Cortex of kidney (tissue), 1 donor: ENCODE data around the gene PRELID2.

Experiments
- DNase-seq: peaks from one replicate; lab custom pipeline; 2025; lab: John Stamatoyannopoulos, UW

The PRELID2 gene

DNA sequence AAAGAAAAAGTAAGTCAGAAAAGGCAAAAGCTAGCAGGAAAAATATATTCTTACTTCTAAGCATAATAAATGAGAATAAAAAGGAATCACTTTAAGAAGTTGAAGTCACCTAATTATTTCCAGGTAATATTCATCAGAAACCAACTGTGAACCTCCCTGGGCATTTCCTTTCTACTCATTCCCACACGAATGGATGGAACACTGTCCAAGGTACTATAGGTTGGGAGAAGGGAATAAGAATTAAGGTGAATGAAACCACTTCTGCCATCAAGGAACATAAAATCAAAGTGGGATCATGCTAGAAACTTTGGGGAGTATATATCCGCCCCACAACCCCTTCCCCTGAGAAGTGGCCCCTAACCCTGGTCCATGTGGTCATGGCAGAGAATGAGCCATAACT, 41.6 kb downstream of the PRELID2 start:
- no peak for DNase-seq

- DNase-seq = no peak
These were observed 42.3 kb downstream of the PRELID2 start for GRCh38 chr5:145792840-145793239.

- no peak for DNase-seq
These were observed 43.3 kb downstream of the PRELID2 start for GRCh38 chr5:145791866-145792265.

- no peak for DNase-seq
These were observed 47.1 kb downstream of the PRELID2 start for GRCh38 chr5:145787996-145788395.

DNA sequence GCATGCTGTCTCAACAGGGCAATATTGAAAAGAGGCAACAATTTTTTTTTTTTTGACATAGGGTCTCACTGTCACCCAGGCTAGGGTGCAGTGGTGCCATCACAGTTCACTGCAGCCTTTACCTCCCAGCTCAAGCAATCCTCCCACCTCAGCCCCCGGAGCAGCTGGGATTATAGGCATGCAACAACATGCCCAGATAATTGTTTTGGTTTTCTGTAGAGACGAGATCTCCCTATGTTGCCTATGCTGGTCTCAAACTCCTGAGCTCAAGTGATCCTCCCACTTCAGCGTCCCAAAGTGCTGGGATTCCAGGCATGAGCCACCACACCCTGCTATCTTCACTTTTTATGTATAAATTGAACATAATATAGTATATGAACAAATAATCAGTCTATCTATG, 47.6 kb downstream of the PRELID2 start:
- DNase-seq = no peak

GRCh38 chr5:145787001-145787400, 48.1 kb downstream of the PRELID2 start:
- DNase-seq = no peak

GRCh38 chr5:145780982-145781381, 54.2 kb downstream of the PRELID2 start:
- no peak for DNase-seq

GRCh38 chr5:145778144-145778900, 56.8 kb downstream of the PRELID2 start:
- DNase-seq = no peak

DNA sequence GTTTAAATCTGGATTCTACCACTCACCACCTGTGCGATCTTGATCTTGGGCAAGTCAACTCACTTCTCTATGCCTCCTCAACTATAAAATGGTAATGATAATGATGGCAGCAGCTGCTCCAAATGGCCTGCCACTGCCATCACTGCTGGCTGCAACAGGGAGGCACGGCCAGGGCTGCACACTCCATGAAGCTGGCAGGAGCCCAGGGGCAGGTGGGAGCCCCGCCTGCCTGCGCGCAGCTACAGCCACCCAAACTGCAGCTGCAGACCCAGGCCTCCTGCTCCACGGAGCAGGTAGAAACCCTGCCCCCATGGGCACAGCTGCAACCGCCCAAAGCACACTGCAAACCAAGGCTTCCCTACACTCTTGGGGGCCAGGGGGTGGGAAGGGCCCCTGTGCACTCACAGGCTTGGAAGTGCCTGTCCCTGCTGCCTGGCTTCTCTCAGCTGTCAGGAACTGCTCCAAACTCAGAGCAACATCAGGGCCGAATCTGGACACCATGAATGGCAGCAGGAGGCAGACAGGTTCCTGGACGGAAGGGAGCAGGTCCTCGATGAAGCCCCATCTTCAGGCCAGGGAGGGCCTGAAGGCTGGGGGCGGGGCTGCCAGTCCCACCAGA, 57.6 kb downstream of the PRELID2 start:
- no peak for DNase-seq

GRCh38 chr5:145776886-145777285, 58.3 kb downstream of the PRELID2 start:
- DNase-seq = no peak

- DNase-seq = no peak
These were observed 59.2 kb downstream of the PRELID2 start for GRCh38 chr5:145775893-145776444.

DNA sequence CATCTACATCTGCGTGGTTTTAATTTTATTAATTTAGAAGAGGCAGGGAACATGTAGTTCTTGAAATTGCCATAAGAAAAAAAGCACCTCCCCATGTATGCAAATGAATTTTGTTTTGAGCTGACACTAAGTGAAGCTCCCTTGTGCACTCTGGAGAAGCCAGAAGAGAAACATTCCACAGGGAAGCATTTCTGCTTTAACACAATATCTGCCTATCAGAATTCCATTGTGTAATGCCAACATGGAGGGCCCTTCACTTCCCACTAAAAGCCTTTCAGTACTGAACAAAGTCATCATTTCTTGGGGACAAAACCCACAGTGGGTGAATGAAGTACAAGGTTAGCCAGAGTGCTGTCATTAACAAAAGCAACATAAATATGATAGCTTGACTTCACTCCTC, 59.7 kb downstream of the PRELID2 start:
- DNase-seq = no peak

DNA sequence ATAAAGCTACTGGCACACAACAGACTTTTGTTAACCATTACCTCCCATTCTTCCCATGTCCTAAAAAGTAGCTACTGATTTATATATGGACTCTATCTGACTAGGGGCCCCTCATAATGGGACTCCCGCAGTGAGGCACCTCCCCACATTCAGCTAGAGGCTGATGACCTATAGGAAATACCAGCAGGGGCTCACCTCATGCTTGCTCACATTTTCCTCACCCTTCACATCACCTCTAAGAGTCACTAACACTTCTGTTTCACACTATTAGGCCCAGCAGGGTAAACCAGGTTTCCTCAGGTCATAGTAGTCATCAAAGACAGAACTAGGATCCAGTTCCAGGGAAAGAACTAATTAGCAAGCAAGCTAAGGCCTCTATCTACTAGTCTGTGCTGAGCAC, 60.7 kb downstream of the PRELID2 start:
- no peak for DNase-seq

- no peak for DNase-seq
These were observed 62.7 kb downstream of the PRELID2 start for GRCh38 chr5:145772466-145772865.

DNA sequence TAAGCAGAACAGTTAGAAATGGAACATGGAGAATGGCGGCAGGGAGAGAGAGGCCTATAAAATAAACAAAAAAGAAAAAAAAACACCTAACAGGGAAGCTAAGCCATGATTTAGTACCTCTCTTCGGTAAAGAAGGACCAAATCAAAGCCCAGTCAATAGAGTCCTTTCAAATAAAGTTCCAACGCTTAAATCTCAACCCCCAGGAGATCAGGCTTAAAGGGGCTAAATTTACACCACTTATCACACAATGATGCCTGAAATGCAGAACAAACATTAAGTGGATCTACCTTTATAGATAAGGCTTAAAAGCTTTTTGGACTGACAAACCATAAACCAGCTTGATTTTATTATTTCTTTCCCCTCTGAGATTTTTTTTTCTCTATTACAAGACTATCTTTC, 66.3 kb downstream of the PRELID2 start:
- no peak for DNase-seq

DNA sequence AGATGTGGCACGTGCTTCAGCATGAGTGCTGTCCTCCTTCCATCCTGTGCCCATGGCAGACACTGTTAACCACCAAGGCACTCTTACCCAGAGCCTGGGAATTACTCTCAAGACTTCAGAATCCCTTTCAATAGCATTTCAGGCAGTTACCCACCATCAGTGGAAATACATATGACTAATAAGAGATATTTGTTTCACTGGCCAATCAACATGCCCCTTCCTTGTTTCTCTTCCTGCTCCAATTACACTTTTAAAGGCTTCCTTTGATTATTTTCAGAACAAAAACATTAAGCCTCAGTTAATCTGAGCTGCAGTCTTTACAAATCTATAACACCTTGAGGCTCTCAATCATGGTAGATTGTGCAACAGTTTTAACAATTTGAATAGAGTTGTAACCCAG, 70.8 kb downstream of the PRELID2 start:
- no peak for DNase-seq

DNA sequence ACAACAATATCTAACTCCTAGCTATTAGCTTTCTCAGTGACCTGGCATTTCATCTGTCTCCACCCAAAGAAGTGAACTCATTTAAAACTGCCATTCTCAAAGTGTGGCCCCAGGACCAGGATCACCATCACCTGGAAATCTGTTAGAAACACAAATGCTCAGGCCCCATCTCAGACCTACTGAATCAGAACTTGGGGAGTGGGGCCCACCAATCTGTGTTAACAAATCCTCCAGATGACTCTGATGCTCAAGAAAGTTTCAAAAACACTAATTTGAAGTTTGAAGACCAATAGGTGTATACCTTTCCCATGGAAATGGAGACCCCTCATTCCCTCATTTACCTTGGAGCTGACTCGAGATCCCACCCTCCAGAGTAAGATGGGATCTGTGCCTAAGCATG, 72.3 kb downstream of the PRELID2 start:
- no peak for DNase-seq

- DNase-seq = no peak
These were observed 73.9 kb downstream of the PRELID2 start for GRCh38 chr5:145761254-145761653.

GRCh38 chr5:145760660-145761059, 74.5 kb downstream of the PRELID2 start:
- DNase-seq = no peak

DNA sequence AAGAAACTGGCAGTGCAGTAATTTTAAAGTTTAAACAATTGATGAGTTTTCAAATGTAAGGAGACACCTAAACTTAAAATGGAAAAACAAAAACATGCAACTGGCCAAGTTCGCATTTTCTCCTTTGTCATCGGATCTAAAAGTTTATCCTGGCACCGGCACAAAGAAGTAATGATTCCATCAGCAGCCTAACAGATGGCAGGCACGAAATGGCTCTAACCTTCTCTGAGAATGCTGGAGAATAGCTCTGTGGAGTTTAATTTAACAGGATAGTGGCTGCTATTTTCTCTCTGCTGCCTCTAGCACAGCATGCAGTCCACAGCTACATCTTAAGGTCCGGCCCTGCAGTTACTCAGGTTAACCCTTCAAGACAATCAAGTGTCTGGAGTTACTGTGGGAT, 82.2 kb downstream of the PRELID2 start:
- no peak for DNase-seq

DNA sequence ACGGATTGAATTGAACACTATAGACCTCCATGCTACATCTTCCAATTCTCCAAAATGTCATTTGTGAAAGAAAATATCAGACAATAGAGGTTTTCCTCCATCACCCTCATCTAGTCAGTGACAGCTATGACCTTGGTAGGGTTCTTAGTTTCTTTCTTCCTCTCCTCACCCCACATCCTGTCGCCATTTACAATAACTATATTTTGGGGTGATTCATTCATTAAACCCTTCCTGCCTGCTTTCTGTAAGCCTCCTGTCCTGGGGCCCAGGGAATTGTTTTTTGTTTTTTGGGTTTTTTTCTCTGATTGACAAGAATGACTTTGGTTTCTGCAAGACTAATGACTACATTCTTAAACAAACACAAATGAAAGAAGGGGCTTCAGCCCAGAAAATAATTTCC, 82.6 kb downstream of the PRELID2 start:
- DNase-seq = no peak

DNA sequence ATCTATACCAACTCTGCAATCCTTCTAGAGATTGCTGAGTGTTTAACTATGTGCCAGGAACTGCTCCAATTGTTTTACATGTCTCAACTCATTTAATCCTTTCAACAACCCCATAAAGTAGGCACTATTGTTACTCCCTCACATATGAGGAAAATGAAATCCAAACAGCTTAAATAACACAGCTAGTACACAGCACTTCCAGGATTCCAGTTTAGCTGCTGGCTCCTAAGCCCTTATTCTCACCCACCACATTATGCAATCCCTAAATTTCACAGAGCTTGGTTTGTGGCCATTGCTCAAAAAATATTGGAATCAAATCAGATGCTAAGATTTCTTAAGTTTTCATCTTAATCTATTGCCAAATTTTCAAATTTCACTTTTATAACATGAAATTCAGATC, 84.9 kb downstream of the PRELID2 start:
- DNase-seq = no peak

- DNase-seq = no peak
These were observed 91.6 kb downstream of the PRELID2 start for GRCh38 chr5:145743396-145744061.
